ENCODE data around the gene FAM227A.
A peak's percentile ranks its signal among the peaks of the same experiment; 100 is the strongest.

FAM227A gene

DNA sequence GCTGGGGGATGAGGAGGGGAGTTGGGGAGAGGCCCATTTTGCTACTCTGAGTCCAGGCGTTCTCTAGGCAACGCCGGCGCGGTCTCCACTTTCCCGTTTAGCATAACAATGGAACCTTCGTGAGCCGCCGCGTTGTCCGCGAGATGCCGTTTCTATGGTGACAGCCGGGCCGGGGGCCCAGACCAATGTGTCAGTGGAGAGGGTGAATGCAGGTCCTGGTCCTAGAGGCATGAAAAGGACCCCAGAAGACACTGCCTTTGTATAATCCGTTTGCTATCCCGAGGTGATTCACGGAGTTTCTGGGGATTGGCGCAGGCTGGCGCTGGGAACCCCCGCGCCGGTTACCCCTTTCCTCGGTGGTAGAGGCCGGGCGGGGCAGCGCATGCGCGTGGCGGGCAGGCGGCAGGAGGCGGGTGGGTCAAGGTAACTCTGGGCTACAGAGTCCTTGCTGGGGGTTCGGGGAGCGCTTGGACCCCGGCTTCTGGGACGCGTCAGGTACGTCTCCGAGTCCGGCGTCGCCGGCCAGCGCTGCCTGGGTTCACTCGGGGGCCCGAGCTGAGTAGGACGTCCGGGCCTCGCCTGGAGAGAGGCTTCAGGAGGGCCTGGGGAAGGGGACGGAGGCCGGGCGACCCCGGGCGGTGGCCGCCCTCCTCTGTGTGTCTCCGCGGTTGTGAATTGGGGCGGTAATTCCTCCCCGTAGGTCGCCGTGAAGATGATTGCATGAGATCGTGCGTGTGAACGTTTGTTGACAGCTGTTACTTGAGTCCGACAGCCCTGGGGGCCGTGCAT, at the start of gene FAM227A, which contains the start of gene CBY1:
Gene FAM227A (minus strand): TSS at position 137 of the 789 bp plus-strand sequence. CDS start 6,224 bp downstream, outside the sequence.
Gene CBY1 (plus strand): TSS at position 383 of the 789 bp plus-strand sequence. CDS start 11,417 bp downstream, outside the sequence.
- DNase-seq (ENCODE audit: low read depth), result peak; percentile 71

DNA sequence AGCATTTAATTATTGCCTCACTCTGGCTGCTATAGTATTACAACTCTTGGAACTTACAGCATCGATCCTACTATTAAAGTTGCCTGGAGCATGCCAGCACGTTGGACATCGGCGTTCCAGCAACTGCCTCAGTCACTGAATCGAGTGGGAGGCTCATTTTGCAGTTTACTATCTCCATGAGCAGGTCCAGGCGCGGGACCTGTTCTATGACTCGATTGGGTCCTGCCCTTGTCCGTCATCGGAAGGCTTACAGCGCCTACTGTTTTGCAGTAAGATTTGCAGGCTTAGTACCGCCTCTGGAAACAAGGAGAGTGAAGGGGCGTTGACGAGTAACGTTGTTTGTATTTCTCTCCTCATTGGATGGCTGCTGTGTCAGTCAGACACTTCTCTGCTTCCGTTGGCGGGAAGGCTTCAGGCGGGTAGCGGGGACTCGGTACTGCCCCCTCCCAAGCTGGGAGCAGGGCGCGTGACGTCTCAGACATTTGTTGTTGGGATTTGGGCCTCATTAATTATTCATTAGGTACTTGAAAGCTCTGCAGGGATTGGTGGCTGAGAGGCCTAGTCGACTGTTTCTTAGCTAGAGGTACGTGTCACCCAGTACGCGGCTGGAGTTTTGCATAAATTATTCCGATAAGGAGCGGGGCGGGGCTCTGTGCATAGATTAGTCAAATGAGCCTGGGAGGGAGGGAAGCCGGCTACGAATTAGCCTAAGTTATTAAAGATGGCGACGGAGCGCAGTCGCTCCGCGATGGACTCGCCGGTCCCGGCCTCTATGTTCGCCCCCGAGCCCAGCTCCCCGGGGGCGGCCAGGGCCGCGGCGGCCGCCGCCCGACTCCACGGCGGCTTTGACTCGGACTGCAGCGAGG, 49.3 kb upstream of the FAM227A start, which contains the start of gene GTPBP1:
Gene GTPBP1 (plus strand): TSS at position 710 of the 866 bp plus-strand sequence. CDS start 12 bp downstream, at position 722.
- peak; percentile 86 for DNase-seq (ENCODE audit: low read depth)

DNA sequence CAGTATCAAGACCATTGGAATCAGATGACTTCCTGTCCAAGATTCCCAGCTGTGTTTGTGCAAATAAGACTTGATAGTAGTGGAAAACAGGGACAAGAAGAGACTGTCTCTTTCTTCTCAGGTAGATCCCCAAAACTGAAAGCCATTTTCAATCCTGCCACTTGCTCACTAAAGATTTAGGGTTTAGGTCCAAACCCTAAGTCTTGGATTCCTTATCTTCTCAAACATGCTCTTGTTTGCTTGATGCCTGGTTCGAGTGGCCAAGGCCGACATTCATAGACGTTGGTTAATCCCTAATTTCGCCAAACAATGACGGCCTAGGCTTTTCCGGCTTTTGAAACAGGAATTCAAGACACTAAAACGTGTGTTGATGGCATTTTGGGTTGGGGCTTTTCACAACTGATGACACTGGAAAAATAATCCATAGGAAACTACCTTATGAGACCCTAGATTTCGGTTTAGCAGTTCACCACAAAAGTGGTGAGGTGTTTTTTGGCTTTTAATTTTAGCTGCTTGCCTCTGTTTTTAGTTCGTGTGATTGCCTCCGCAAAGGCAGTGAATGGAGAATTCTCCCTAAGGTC, 48.6 kb upstream of the FAM227A start:
- no peak for DNase-seq (ENCODE audit: low read depth)

DNA sequence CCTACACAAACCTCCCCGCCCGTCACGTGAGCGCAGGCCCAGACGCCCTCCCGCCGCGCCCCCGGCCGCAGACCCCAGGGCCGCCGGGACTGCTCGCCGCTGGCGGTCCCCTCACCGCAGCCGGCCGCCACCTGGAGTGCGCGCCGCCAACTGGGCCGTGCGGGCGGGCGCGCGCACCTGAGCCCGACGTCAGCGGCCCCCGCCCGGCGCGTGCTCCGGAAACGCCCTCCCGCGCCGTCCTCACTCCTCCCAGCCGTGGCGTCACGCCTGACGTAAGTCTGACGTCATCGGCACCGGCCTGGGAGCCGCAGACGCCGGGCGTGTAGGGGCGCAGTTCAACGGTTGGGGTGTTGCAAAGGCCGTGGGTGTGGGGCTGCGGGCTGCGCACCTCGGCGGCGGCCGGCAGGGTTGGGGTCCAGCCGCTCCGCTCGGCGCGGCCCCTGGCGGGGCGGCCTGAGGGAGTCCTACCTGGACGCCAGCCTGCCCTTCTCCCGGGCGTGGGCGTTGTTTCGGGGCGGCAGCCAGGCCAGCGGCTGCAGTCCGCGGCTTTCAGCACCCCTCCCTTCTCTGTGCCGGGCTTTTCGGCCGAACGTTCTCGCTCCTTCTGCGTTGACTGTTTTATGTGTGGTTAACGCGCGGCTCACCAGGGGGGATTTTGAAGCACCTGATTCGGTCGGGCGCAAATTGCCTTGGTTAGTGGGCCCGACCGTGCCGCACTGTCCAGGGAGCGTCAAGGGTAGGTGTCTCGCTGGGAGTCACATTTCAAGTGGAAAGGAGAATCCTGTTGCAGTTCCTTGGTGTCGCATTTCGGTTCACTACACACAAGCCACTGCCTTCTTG, 44.8 kb upstream of the FAM227A start, which contains the start of gene JOSD1:
Gene JOSD1 (minus strand): TSS at position 155 of the 840 bp plus-strand sequence. CDS start 956 bp downstream, outside the sequence.
- peak; percentile 97 for DNase-seq (ENCODE audit: low read depth)

DNA sequence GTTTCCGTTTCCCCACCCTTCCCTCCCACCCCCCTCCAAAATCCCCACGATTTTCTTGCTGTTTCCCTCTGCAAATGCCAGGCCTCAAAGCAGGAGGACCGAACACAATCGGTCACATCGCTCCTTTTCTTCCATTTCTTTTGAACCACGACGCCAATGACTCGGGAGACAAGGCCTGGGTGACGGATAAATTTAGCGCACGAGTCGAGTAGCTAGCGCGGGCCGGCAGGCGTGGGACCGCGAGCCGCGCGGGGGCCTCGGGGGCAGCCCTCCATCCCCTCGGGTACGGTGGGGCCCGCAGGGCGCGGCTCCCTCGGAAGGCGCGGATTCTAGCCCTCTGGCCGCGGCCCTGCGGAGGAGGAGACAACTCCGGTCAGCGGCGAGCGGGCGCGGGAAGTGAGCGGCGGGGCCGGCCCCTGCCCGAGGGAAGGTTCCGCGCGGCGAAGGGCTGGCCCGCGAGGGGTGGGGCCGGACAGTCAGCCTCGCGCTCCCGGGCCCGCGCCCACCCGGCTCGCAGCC, 44.1 kb upstream of the FAM227A start:
- DNase-seq (ENCODE audit: low read depth), result no peak

DNA sequence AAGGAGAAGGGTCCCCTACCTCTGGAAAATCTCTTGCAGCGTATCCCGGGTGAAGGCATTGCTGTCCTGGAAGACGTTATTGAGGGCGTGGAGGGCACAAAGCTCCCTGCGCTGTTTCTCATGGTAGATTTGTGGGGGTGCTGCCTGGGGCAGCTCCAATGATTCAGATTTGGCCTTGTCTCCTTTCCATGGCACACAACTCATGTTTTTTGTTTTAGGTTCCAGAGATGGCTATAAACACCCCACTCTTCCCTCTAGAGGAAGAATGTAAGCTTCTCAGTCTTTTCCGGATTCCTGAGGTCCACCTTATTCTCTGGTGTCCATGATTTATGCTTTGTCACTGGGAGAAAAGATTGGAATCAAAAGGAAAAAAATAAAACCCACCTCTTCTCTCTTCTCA, 43.6 kb upstream of the FAM227A start:
- no peak for DNase-seq (ENCODE audit: low read depth)

DNA sequence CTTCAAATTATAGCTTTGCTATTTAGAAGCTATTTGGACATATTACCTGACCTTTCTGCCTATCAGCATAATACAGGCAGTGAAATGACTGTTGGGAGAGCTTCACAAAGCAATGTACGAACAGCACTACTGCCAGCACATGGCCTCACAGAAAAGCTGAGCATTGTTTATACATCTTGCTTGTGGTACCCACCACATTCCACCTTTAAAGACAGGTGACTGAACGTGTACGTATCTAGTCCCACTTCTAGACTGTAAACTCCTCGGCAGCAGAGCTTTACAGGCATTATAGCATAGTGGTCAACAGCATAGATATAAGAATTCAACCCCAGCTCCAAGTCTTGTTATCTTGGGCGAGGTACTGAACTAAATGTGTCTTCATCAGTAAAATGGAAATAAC, 43.0 kb upstream of the FAM227A start:
- no peak for DNase-seq (ENCODE audit: low read depth)

DNA sequence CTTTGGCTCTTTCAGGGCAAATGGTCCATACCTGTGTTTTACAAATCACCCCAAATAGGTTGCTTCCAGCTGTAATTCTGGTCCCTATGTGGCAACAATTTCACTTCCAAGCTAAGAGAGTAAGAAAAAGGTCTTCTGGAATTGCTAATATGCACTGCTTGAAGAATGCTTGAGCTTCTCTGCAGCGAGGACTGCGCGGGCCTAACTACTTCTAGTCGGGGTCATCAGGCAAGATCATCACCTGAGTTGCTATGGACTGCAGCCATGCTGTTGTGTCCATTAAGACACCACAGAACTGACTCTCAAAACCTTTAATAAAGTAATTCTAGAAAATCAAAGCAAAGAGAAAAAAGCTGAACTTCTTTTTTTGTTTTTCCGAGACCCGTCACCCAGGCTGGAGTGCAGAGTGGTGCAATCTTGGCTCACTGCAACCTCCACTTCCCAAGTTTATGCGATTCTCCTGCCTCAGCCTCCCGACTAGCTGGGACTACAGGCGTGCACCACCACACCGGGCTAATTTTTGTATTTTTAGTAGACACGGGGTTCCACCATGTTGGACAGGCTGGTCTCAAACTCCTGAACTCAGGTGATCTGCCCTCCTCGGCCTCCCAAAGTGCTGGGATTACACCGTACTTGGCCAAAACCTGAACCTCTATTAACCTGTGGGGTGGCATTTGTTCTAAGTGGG, 42.4 kb upstream of the FAM227A start:
- DNase-seq (ENCODE audit: low read depth), result no peak

DNA sequence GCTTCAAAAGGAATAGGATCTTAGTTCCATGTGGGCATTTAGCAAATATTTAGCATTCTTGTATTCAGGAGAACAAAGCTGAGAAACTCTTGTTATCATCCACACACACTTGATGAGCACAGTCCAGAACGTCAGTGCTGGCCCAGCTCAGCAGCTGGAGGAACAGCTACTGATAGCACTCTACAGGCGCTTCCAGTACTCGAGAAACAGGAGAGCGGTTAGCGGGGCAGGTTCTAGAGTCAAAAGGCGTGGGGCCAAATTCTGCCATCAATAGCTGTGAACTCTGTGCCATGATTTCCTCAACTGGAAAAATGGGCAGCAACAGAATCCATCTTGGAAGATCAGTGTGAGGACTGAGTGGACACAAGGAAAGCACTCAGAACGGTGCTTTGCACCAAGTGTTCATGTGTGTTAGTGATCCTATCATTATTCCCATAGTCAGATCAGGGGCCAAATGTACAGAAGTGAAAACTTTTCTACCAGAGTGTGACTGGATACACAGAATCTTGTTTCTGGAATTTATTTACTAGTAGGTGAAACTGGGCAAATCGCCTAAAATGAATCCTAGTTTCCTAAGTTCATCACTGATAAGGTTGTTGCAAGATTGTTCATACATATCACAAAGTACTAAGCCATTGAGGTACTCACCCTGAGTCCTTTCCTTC, 41.4 kb upstream of the FAM227A start:
- DNase-seq (ENCODE audit: low read depth), result no peak

DNA sequence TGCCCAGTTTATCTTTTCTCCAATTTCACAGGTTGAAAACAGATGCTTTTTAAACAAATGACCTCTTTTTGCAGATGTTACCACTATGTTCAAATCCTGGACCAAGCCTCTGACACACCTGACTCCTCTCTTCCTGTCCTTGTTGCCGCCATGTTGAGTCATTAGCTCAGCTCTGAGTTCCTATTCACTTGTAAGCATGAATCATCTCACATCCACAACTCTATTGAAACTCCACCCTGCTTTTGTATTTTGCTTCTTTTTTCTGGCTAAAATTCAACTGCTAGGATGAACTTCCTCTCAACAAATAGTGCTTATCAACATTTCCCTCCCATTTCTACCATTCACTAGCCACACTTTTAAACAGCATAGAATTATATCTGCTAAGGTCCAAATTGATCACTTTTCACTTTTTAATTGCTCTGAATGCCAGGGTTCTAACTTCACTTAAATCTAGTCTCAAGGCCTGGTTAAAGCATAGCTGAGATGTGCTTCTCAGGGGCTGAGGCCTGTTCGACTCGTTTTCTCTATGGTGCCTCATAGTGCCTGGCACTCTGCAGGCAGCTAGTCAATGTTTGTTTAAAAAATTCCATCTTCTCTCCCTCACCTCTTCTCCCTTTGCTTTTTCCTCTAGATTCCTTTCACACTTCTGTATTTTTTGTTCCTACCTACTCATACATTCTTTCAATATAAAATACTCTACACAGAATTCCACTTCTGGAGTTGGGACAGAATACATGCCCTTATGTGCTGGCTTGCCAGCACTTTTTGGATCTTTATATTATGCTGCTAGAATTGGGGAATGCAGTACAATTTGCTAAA, 40.6 kb upstream of the FAM227A start:
- no peak for DNase-seq (ENCODE audit: low read depth)

DNA sequence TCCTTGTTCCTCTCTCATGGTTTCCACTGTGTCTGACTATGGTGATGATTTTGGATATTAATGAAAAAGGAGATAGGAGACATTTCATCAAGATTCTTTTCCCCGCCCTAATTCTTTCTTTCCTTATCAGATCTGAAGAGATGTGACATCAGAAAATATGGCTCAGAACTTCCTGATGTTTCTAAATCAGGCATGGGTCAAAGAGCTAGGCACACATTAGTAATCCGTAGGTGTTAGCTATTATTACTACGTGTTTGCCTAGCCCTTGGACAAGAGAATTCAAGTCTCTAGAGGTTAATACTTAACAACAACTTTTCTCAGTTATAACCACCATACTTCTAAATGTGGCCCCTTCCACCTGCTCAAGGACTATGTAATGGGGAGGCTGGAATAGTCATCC, 38.7 kb upstream of the FAM227A start:
- no peak for DNase-seq (ENCODE audit: low read depth)

DNA sequence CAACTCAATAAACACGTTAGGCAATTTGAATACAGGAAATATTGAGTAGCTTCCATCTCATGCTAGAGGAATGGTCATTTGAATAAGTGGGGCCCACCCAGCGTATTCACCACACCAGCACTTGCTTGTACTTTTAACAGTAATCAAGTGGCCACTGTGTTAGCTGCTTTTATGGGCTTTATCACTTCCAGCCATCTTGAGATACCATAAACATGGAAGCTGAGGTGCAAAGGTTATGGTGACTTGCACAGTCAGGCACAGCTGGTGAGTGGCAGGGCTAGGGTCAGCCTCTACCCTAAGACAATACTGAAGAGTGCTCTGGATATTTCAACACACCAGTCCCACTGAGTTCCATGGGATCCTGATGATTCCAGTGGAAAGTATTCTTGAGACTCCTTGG, 37.9 kb upstream of the FAM227A start:
- DNase-seq (ENCODE audit: low read depth), result no peak

DNA sequence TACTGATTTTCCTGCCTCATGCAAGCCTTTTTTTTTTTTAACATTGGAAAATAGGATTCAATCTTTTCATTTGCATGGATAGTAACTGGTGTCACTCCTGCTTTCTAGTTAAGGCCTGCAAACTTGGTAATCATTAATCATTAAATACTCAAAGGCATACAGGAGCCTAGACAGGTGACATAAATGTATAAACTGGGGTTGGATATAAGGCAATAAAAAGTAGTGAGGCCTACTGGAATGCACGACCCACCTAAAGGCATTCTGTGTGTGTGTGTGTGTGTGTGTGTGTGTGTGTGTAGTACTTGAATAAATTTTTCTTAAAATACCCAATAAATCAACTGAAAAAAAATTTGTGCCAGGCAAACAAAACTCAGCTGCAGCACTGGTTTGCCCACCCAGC, 33.5 kb upstream of the FAM227A start:
- DNase-seq (ENCODE audit: low read depth), result no peak

DNA sequence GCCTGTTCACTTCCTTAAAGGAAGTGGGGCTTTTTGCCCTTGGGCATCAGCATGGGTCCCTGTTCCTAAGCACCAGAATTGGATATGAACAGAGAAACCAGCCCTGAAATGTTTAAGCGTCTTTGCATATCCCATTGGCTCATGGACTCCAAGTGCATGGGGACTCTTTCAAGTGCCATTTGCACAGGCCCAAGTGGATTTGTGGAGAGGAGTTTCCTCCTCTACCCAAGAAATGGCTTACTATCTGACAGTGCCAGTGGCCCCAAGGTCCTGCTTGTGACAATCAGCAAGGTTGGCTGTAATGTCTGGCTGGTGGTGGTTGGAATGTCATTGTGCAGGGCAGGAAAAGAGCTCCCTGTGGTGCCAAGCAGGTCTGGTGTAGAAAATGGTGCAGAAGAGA, 29.6 kb upstream of the FAM227A start:
- DNase-seq (ENCODE audit: low read depth), result no peak

DNA sequence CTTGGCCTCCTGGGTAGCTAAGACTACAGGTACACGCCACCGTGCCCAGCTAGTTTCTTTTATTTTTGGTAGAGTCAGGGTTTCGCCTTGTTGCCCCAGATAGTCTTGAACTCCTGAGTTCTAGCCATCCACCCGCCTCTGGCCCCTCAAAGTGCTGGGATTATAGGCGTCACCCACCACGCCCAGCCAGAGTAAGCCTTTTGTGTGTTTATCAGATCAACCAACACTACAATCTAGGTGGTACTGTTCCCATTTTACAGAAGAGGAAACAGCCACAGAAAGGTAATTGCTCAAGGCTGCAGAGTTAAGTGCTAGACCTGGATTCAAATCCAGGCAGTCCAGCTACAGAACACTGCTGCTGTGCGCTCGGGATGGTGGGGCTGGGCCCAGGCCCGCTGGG, 28.7 kb upstream of the FAM227A start:
- no peak for DNase-seq (ENCODE audit: low read depth)

DNA sequence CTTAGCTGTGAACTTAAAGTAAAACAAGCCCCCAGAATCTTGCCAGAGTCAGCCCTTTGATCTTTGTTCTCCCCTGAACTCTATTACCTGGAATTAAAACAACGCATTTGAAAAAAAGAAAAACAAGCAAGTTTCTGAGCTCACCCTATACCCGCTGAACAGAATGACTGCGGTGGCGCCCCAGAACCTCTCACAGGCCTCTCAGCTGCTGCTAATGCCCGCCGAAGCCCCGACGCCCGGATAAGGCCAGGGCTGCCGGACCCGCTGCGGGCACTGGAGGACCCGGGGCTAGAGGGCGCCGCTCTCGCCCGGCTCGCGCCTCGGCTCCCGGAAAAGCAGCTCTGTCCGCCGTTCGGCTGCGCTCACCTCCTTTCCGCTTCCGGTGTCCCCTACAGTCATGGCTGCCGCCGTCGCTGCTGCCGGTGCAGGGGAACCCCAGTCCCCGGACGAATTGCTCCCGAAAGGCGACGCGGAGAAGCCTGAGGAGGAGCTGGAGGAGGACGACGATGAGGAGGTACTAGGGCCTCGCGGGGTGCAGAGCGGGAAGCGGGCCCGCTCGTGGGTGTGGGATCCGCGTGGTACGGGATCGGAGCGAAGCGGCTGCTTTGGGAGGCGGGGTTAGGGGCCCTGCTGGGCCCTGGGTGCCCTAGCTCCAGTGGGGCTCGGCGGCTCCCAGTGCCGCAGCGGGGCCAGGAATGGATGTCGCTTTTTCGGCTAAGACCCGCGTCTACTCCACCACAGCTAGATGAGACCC, 25.6 kb upstream of the FAM227A start, which contains the start of gene TOMM22:
Gene TOMM22 (plus strand): TSS at position 376 of the 754 bp plus-strand sequence. CDS start 22 bp downstream, at position 398.
- peak; percentile 70 for DNase-seq (ENCODE audit: low read depth)

DNA sequence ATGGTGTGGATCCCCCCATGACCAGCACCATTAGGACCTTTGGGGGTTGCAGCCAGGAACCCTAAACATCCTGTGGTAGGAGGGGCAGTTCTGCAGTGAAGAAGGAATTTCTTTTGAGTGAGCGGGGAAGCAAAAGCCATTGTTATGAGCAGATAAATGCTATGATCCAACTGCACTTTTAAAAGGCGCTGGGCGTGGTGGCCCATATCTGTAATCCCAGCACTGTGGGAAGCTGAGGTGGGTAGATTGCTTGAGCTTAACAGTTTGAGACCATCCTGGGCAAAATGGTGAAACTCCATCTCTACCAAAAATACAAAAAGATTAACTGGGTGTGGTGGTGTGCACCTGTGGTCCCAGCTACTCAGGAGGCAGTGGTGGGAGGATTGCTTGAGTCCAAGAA, 19.6 kb upstream of the FAM227A start:
- no peak for DNase-seq (ENCODE audit: low read depth)

DNA sequence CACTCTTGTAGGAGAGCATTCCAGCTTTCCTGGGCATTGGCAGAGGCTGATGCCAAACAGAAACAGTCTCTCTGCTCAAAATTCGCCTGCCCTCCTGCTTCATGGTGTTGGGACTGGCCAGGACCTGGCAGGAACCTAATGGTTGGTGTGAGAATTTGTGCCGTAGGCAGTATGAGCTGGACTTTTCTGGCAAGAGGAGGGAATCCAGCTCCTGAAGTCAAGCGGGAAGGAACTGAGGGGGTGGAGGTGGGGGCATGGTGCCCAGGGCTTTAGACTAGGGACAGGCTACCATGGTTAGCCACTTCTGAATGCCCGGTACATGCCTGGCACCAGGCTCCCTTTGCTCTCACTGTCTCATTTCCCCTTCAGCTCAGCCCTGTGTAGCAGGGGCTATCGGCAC, 18.7 kb upstream of the FAM227A start:
- DNase-seq (ENCODE audit: low read depth), result no peak

Data from stimulated activated CD8-positive, alpha-beta memory T cell treated with anti-CD3 and anti-CD28 coated beads, Interleukin-7, amount 100 ng/mL, for 24 hours (primary cell).